HG03460 (cell line): ENCODE data around the gene SHLD2.
"Not testable (repeated sequence)": the region's sequence is repeated elsewhere in the genome, so short reads cannot be mapped to it uniquely, and the experiment has no call there.

Source experiments
- ATAC-seq: cut with Tn5 transposase; IDR thresholded peaks from one replicate; pipeline ENCODE4 v1.9.1; 2021; ENCODE audit not compliant: unreplicated experiment

SHLD2 gene

GRCh38 chr10:87083576-87084290, 11.3 kb upstream of the SHLD2 start:
- ATAC-seq = peak; percentile 55

GRCh38 chr10:87084291-87084782, 10.7 kb upstream of the SHLD2 start:
- peak; percentile 48 for ATAC-seq

DNA sequence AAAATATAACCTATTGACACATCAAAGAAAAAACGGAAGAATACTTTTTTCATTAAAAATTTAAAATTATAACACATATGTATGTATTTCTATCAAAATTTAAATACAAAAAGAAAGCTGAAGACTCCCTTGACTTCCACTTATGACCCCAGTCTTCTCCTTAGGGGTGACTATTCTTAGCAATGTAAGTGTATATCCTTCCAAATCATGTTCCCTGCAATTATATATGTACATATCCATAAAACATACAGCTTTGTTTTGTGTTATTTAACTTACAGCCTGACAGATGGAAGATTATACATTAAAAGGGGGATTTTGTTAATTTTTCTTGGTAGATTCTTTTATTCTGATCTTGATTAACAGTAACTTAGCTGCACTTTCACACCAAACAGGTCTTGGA, 9.5 kb upstream of the SHLD2 start:
- ATAC-seq = no peak

- no peak for ATAC-seq
These were observed 5.3 kb upstream of the SHLD2 start for GRCh38 chr10:87089746-87090145.

GRCh38 chr10:87090779-87091178, 4.2 kb upstream of the SHLD2 start:
- ATAC-seq = no peak

- ATAC-seq = no peak
These were observed 2.6 kb upstream of the SHLD2 start for GRCh38 chr10:87092376-87092860.

- ATAC-seq = no peak
These were observed 2.0 kb upstream of the SHLD2 start for GRCh38 chr10:87092861-87093631.

DNA sequence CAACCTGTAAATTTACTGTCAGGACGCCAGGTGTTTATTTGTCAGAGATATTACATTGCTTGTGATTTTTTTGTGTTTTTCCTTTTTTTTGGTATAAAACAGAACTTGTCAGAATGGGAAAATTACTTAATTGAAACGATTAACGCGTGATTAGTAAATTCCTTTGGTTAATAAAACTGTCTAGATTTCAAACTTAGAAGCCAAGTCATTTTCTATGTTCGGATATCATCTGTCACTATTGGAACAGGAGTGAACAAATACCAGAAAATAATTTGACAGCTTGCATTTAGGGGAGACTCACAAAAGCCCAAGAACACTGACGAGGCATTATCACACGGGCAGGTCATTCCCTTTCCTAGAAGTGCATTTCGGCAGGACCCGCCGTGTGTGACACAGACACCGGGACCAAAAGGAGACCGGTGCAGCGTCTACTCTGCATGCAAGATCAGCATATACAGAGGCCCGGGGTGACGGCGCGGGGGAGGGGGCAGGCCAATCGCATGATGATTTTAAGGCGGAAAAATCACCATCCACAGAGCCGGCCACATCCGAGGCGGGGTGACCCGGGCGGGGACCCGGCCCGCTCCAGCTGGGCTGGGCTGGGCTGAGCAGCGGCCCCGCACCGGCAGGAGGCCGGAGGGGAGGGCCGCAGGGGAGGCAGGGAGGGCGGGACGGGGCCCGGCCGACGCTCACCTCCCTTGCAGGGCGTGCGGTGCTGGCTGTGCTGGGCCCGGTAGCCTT, 1.2 kb upstream of the SHLD2 start:
- ATAC-seq = peak; percentile 27

DNA sequence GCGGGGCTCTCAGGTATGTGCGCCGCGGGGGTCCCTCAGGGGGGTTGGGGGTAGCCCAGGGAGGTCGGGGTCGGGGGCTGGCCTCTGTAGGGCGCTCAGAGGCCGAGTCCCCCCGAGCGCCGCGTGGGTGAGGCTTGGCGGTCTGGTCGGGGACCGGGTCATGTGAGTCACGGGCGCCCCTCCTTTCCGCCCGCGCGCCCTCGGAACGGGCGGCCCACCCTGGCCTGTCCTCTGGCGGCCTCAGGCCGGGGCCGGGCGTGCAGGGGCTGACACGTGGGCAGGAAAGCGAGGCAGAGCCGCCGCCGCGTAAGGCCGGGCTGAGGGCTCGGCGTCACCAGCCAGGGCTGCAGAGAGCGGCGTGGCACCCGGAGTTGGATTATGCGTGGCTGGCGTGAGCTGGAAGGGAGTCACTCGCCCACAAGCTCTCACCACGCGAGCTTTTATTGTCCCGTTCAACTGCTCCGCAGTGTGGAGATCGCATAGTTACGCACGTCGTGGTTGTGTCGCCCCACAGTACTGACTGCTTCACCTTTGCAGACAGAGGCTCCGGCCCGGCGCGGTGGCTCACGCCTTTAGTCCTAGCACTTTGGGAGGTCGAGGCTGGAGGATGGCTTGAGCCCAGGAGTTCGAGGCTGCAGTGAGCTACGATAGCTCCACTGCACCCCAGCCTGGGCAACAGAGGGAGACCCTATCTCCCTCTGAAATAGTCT, 385 bp downstream of the SHLD2 start:
- ATAC-seq = peak; percentile 44

DNA sequence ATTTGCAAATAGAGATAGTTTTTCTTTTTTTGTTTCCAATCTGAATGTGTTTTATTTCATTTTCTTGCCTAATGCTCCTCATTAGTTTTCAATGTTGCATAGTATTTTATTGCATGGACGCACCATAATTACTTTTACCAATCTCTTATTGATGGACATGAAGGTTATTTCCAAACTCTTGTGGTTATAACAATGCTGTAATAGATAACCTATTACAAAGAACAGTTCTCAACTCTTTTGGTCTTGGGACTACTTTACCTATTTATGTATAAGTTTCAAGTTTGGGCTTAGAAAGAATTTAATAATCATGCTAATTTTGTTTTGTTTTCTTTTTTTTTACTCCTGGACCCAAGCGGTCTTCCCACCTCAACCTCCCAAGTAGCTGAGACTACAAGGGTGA, 7.0 kb downstream of the SHLD2 start:
- no peak for ATAC-seq

GRCh38 chr10:87104727-87105126, 9.7 kb downstream of the SHLD2 start:
- ATAC-seq = not testable (repeated sequence)

DNA sequence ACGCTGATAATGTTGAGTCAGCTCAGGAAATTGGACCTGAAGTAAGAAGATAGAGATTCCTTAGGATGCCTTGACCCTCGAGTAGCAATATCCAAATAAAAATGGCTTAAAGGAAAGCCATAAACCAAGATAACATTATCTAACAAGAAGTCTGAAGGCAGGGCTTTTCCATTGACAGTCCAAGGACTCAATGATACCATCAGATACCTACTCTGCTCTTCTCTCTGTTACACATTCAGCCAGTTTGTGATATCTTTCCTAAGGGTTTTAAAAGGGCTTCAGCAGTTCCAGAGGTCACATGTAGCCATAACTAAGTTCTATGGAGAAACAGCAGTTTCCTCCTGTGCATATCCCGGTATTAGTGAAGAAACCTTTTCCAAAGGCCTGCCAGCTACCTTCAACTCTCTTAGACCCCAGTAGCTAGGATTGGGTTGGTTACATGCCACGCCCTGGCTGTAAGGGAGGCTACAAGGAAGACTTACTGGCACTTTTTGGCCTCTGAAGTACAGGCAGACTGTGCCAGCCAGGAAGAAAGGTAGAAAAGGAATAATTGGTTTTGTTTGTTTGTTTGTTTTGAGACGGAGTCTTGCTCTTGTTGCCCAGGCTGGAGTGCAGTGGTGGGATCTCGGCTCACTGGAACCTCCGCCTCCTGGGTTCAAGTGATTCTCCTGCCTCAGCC, 10.6 kb downstream of the SHLD2 start:
- no peak for ATAC-seq

DNA sequence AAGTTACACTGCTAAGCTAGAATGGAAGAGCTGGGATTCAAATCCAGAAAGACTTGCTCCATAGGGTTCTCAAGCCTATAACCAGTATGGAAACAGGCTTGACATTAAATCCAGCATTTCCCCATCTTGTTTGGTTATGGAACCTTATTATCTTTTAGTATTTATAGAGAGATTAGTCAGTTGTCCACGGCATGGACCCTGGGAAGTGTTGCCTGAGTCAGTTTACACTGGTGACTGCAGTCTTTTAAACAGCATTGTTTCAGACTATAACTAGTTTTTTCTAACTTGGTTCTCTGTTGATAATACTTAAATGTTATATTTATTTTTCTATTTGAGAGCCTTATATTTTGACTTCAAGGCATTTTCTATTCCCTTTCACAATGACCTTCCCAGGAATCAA, 23.1 kb downstream of the SHLD2 start:
- ATAC-seq = not testable (repeated sequence)

DNA sequence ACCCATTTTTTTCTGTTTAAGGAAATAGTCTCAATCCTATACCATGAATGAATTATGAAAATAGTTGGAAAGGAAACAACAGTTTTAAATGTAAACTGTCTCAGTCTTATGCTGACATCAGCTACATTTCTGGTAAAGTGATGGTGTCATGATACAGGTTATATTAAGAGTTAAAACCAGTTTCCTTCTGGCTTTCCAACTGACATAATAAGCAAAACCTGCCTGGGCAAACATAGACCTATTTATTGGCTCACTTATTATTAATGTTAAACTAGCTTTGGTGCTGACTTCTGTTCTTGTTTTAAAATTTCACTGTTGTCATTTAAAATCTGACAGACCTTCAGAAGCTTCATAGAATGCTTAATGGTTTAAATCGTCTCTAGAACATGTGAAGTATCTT, 24.0 kb downstream of the SHLD2 start:
- not testable (repeated sequence) for ATAC-seq

DNA sequence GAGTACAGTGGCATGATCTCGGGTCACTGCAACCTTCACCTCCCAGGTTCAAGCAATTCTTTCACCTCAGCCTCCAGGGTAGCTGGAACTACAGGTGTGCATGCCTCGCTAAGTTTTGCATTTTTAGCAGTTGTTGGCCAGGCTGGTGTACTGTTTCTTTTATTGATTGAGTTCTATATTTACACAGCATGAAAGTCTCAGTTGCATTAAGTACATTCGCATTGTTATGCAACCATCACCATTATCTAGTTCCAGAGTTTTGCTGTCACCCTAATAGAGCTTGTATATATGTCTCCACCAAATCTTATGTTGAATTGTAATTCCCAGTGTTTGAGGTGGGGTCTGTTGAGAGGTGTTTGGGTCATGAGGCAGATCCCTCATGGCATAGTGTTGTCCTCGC, 28.3 kb downstream of the SHLD2 start:
- ATAC-seq = not testable (repeated sequence)

DNA sequence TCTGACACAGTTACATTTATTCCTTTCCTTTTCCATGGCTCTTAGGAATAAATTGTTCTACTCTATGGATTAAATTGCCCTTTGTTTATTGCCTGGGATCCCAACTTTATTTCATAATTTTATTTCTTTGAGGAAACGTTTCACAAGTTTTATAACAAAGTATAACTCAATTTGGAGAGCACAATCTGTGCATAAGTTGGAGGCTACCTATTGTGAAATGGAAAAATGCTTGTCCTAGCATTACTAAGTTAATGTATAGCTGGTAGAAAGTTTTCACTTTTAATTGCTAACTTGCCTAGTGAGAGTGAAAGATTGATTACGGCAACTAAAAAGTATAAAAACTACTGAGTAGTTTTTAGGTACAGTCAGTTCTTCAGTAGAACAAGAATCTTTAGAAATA, 32.0 kb downstream of the SHLD2 start:
- ATAC-seq = not testable (repeated sequence)

DNA sequence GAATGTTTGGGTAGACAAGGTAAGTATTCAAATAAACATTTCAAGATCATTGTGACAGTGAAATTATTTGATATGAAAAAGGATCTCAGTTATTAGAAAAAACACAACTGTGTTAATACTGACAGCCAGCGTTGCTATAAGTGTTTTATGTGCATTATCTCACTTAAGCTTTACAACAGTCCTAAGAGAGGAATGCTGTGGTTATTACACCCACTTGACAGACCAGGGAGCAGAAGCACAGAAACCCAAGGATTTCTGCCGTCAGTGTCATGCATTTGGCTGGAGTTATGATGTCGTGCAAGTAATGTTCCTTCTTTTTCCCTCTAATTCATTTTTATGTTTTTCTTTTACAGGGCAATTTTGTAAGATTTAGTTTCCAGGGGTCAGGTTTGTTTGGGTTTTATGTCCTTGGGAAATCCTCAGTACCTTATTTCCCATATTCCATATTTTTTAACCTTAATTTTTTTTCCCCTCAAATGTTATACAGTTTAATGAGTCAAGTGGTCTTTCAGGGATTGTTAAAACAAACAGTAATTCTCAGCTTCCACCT, 32.7 kb downstream of the SHLD2 start:
- ATAC-seq = not testable (repeated sequence)

DNA sequence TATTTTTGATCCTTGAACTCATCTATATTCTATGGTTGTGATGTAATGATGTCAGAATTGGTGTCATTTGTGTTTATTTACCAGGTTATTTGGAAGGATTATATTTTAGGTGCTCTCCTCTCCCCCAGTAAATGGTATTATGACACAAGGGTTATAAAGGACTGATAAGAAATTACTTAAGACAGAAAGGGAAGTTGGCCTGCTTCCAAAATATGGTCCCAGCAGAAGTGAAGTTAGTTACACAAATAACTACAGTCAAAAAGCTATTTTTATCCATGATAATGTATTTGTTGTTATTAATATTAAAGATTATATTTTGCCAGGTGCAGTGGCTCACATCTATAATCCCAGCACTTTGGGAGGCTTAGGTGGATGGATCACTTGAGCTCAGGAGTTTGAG, 37.2 kb downstream of the SHLD2 start:
- not testable (repeated sequence) for ATAC-seq

GRCh38 chr10:87133936-87134335, 38.9 kb downstream of the SHLD2 start:
- ATAC-seq = not testable (repeated sequence)

DNA sequence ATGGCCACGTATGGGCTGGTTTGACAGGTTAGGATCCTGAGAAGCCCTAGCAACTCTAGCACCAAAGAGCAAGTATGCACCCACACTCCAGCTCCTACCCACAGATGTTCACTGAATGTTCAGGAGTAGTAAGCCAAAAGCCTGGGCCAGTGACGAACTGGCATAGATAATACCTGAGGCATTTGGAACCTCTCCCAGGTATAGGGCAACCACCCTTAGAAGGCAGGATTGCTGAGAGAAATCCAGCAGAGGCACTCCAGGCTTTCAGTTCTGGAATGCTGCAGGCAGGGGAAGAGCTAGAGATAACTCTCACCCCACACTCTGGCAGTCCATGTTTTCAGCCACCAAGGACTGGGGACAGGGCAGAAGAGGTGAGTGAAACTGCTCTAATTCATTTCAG, 39.4 kb downstream of the SHLD2 start:
- ATAC-seq = not testable (repeated sequence)
